HG03520 (cell line): ENCODE results near the gene HERPUD2.
"Not testable (repeated sequence)": the region's sequence is repeated elsewhere in the genome, so short reads cannot be mapped to it uniquely, and the experiment has no call there.

Source experiments
- ATAC-seq: cut with Tn5 transposase; IDR thresholded peaks from one replicate; pipeline ENCODE4 v1.9.1; 2021; ENCODE audit warnings: mild to moderate bottlenecking, moderate library complexity; ENCODE audit not compliant: unreplicated experiment

HERPUD2 gene

DNA sequence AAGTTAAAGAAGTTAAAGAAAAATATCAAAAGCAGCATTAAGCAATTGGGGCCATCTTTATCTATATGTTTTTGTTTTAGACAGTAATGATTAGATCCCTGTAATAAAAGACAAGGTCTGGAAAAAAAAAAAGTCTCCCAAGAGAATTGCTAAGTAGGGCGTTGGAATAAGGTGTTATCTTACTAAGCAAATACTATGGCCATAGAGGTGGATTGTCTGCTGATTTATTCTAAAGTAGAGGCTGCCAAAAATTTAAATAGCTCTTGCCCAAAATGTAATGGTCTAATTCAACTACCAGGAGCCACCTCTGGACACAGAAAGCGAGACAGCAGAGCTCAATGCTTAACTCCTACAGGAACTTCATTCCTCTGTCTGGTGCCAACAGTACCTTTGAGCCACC, 71.6 kb downstream of the HERPUD2 start:
- no peak for ATAC-seq

DNA sequence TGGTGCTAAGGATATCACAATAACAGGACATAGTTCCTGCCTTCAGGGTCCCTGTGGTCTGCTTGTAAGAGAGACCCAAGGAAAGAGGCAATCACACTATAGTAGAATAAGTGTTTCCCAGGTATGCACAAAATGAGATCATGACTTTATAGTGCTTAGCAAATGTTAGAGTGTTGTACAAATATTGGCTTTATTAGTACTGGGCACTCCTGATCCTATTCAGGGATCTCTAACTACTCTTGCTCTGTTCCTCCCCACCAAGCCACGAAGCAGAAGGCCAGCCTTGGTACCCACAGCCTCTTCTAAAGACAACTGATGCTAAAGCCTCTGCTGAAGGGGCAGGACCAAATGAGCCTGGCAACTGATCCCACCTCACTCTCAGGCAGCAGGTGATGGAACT, 75.1 kb downstream of the HERPUD2 start:
- no peak for ATAC-seq

DNA sequence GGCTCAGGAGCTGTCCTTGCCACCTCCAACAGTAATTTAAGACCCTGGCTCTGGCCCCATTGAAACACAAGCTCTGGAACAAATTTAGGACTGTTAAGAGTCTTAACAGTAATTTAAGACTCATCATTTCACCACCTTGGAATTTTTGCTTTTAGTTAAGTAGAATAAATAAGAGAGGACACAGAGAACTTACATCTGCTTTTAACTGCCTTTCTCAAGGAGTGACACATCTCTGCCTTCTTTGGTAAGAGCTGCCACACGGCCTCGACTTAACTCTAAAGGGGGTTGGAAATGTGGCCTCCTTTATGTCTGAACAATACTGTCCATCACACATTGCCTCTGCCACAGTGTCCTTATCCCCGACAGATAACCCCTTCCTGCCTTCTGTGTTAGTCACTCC, 77.9 kb downstream of the HERPUD2 start:
- ATAC-seq = no peak

DNA sequence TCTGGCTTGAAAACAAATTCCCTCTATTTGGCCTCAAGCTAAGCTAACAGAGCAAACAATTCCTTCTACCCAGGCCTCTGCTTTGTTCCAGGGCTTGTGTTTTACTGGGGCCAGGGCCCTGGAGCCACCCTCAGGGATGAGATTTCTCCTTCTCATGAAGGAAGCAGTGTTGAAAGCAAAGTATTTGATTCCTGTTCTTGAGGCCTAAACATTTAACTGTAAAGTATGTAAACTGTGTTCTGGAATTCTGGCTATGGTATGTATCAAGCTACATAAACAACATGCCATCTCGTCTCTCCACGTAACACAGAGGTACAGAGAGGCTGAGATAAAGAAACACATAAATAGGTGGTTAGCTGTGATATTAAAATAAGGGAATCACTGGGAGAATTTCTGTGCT, 81.8 kb downstream of the HERPUD2 start:
- no peak for ATAC-seq

DNA sequence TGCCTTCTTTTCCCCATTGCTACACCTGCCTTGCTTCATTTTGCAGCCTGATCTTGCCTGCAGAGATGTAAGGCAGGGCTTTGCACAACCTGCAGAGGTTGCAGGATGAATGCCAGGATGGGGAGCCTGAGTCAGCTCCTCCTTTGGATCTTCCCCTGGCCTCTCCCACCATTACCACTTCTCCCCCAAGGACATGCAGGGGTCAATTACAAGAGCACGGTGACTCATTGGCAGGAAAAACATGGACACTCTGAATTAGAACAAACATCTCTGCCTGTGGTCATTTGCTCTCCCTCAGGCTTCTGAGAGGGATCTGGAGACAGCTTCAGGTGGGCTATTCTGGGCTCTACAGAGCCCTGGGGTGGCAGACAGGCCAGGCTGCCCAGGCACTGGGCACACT, 89.2 kb downstream of the HERPUD2 start:
- no peak for ATAC-seq

DNA sequence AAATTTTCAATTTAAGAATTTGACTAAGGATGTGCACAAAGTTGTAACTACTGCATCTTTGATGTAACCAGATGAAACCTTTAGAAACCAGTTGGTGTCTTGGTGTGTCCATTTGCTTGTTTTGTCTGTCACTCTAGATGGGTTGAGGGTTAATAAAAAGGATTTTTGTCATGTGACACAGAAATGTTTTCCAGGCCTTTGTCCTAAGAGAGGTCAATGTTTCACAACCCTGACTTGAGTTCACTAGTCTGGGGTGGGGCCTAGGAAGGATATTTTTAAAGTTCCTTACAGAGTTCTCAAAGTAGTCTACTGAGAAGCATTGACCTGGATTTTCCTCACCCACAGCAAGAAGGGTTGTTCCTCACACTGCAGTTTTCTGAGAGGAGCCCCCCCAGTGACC, 90.3 kb downstream of the HERPUD2 start:
- no peak for ATAC-seq

DNA sequence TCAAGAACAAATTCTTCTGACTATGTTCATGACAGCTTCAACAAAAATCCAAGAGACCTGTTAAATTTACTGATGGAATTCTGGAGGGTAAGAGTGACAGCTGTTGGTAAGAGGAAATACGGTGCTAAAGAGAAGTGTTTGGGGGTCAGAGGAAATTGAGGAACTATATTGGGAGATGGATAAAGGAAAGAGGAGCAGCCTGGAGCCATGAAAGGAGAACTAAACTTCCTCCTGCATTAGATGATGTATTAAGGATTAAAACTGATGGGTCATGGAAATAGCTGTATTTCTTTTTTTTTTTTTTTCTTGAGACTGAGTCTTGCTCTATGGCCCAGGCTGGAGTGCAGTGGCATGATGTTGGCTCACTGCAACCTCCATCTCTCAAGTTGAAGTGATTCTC, 95.3 kb downstream of the HERPUD2 start:
- ATAC-seq = no peak

DNA sequence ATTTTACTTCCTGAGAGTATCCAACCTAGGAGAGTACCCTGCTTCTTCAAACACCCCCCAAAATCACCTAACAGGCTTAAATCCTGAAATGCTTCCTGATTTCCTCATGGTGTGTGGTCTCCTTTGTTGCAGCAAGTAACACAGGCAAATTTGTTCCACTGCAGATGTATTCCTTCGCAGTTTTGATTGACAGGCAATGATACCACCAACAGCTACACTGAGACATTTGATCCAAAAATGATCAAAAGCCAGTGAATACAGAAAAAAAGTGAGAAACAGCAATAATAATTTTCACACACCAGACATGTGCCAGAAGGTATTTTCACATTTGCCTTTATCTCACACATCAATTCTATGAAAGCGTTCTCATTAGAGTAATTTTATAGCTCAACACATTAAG, 95.9 kb downstream of the HERPUD2 start:
- no peak for ATAC-seq

DNA sequence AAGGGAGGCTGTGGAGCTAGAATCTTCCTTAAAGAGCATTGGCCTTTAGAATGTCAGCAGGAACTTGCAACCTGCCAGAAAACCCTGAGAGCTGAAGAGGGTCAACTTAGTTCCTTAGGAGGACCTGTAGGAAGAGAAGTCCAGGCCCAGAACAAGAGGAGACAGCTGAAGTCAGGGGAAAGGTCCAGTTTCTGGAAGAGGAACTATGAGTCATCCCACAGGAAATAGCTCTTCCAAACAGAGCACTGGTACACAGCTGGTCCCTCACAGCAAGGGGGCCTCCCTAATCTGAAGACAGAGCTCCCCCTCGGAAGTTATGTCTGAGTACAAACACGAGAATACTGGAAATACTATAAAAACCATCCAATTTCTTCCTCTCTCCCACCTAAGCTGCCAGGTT, 98.9 kb downstream of the HERPUD2 start:
- no peak for ATAC-seq

DNA sequence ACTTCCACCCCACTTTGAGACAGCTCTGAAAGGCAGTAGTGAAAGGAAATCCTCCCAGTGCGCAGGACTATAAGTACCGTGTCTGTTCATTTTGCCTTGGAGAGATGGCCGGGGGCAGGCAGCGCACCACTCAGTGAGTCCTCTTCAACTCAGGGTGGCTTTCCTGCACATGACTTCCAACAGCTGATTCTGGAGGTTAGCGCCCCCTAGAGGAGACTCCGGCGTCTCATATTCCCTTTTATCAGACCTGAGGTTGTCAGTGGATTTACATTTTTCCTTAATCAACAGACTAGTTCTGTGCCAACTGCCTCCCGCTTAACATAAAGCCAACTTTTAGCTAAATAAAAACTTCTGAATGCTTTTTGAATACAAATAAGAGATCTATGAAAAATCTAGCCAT, 101.0 kb downstream of the HERPUD2 start:
- no peak for ATAC-seq

DNA sequence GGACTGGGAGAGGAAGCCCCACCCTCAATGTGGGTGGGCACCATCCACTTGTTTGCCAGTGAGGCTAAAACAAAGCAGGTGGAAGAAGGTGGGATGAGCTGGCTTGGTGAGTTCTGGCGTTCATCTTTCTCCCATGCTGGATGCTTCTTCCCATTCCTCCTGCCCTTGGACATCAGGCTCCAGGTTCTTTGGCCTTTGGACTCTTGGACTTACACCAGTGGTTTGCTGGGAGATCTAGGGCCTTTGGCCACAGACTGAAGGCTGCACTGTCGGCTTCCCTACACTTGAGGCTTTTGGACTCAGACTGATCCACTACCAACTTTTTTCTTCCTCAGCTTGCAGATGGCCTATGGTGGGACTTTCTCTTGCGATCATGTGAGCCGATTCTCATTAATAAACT, 106.3 kb downstream of the HERPUD2 start:
- no peak for ATAC-seq

DNA sequence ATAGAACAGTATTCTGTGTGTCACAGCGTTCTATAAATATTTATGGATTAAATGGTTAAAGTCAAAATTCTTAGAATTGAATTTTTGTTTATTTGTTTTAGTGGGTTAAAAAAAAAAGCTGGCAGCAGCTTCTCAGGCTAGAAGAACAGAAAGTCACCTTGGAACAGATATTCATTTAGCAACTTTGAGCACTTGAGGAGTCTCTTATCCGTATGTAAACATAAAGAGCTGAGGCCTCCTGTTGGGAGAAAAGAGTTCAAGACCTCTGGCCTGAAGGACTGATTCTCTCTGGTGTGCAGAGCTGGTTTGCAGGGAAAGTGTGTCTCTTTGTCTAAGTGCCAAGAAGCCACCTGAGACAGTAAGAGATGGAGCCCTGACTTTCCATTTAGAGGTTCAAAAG, 109.9 kb downstream of the HERPUD2 start:
- ATAC-seq = no peak

DNA sequence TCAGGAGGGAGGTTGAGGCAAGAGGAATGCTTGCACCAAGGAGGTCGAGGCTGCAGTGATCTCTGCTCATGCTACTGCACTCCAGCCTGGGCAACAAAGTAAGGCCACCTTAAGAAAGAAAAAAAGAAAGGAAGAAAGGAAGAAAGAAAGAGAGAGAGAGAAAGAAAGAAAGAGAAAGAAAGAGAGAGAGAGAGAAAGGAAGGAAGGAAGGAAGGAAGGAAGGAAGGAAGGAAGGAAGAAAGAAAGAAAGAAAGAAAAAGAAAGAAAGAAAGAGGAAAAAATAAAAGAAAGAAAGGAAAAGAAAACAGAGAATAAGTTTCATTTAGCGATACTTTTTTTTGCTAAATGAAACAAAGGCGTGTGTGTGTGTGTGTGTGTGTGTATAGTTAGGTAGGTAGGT, 110.4 kb downstream of the HERPUD2 start:
- ATAC-seq = not testable (repeated sequence)
